Ammon's horn (tissue), 1 donor: ENCODE measurements around the gene HNF1A.

Experiments used
- DNase-seq: peaks from one replicate; pipeline ENCODE4 v3.0.0-alpha.2; 2016; ENCODE audit warnings: low spot score

HNF1A gene

DNA sequence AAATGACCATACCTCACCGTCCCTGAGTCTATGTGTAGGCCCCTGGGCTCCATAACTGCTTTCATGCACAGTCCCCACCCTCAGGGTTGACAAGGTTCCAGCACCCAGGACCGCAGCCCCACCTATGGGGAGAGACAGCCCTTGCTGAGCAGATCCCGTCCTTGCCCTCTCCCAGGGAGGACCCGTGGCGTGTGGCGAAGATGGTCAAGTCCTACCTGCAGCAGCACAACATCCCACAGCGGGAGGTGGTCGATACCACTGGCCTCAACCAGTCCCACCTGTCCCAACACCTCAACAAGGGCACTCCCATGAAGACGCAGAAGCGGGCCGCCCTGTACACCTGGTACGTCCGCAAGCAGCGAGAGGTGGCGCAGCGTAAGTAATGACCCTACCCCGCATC lies 10.3 kb downstream of the HNF1A start:
- DNase-seq, result no peak

DNA sequence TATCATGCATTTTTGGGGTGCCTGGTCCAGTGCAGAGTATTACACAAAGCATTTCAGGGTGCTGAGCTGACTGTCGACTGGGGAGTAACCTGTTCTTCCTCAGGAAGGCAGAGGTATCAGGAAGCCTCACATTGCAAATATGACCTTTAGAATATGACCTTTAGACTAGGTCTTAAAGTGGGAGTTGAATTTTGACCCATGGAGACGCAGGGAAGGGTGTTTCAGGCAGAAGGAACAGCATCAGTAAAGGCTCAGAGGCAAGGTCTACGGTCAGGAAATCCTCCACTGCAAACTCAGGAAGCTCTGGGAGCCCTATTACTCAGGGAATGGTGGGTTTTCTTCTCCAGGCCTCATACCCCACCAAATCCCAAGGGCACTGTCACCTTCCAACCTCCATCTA lies 11.3 kb downstream of the HNF1A start:
- no peak for DNase-seq

DNA sequence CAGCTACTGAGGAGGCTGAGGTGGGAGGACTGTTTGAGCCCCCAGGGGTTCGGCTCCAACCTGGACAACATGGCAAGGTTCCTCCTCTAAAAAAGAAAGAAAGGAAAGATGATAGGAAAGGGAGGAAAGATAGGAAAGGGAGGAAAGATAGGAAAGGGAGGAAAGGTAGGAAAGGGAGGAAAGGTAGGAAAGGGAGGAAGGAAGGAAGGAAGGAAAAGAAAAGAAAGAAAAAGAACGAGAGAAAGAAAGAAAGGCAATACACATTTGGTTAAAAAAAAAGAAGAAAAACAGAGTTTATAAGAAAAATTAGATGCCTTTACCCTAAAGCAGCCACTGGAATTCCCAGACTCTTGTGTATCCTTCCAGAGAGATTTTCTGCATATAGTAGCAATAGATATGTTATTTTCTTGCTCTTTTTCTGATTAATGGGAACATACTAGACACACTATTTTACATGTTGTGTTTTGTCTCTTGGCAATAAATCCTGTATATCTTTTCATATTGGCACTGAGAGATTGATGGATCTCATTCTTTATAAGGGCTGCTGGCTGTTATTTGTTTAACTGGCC lies 12.2 kb downstream of the HNF1A start:
- DNase-seq, result no peak

DNA sequence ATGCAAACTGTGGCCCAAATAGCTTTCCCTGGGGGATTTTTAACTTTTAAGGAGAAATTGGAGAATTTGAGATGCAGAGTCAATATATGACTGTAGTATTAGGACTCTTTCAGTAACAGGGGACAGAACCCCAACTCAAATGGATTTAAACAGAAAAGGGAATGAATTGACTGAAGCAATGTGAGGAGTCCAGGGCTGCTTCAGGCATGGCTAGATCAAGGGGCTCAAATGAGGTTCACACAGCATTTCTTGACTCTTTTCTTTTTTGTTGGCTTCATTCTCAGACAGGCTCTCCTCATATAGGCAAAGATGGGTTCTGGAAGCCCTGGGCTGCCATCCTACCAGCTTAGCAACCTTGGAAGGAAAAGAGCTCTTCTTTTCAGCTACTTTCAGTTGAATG lies 13.6 kb downstream of the HNF1A start:
- DNase-seq, result no peak

- no peak for DNase-seq
Measured at GRCh38 chr12:120992989-120993388, 14.6 kb downstream of the HNF1A start.

- DNase-seq, result no peak
Measured at GRCh38 chr12:120993496-120993895, 15.2 kb downstream of the HNF1A start.

GRCh38 chr12:120994059-120994458 lies 15.7 kb downstream of the HNF1A start:
- DNase-seq, result no peak

- no peak for DNase-seq
Measured at GRCh38 chr12:120994589-120995337, 16.4 kb downstream of the HNF1A start.

- DNase-seq, result no peak
Measured at GRCh38 chr12:120996133-120996746, 17.9 kb downstream of the HNF1A start.

DNA sequence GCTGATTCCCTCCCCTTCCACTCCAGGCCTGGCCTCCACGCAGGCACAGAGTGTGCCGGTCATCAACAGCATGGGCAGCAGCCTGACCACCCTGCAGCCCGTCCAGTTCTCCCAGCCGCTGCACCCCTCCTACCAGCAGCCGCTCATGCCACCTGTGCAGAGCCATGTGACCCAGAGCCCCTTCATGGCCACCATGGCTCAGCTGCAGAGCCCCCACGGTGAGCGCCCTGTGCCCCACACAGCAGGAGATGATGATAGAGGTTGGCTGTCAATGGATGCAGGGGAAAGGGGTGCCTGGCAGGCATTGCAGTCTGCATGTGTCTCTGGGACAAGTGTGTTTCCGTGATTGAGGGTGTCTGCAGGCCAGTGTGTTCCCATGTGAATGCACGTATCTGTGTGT lies 19.1 kb downstream of the HNF1A start:
- no peak for DNase-seq

- DNase-seq, result no peak
Measured at GRCh38 chr12:120998435-120998834, 20.1 kb downstream of the HNF1A start.

DNA sequence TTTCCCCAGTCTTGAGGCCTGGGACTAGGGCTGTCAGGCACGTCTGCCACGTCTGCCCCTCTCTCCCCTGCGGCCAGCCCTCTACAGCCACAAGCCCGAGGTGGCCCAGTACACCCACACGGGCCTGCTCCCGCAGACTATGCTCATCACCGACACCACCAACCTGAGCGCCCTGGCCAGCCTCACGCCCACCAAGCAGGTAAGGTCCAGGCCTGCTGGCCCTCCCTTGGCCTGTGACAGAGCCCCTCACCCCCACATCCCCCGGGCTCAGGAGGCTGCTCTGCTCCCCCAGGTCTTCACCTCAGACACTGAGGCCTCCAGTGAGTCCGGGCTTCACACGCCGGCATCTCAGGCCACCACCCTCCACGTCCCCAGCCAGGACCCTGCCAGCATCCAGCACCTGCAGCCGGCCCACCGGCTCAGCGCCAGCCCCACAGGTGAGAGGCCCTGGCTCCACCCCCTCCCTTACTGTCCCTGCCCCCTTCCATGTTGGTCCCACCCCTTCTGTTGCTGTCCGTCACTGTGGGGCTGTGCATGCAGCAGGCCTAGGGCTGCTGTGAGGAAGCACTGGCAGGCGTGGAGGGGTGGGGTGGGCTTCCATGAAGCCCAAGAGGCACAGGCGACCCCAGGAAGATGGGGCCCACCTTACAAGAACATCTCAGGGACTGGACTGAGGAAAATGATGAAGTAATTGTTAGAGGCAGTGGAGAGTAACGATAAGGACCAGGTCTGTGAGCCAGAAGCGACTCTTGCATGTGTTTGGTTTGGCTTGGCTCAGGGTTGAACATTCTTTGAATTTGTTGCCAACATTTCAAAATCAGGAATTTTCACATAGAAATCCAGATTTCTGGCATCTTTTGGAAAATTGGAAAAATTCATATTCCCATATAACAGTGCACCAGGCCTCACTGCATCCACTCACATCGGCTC lies 21.1 kb downstream of the HNF1A start:
- DNase-seq, result no peak

GRCh38 chr12:121000530-121000929 lies 22.2 kb downstream of the HNF1A start:
- DNase-seq, result no peak

- DNase-seq, result no peak
Measured at GRCh38 chr12:121001060-121001459, 22.7 kb downstream of the HNF1A start.

GRCh38 chr12:121001841-121002483 lies 23.6 kb downstream of the HNF1A start:
- DNase-seq, result no peak

DNA sequence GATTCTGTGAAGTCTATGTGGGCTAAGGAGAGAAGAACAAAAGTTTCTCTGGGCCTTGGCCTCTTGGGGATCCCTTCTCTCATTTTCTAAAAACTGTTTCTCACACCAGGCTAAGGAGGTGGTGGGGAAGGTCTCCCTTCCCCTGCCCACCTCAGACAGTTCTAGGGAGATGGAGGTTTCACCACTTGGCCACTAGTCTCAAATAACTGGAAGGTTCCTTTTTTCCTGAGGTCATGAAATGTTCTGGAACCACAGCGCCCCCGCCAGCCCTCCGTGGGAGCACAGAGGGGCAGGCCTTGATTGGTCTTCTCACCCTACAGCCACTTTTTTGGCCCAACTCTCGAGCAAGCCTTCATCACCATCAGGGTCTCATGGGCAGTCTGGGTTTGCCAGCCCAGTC lies 25.3 kb downstream of the HNF1A start:
- no peak for DNase-seq

DNA sequence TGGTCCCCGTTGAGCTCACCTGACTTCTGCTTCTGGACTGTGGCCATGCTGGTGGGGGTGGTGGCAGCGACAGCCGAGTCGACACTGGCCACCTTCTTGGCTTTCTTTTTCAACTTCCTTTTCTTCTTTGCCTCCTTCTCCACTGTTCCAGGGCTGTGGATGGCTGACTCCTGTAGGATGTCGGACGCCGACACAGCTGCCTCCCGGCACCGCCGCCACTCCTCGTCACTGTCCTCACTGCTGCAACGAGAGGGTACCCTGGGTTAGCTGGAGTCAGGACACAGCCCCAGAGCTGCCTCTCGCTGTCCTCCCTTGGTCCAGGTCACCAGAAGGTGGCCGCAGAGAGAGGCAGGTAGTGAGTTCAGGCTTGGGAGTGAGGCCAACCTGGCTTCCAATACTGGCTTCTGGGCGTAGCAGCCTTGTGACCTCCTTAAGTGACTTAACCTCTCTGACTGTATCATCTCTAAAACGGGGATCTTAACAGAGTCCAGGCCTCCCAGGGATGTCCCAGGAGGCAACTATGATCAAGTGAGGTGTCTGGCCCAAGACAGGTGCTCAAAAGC lies 26.0 kb downstream of the HNF1A start:
- DNase-seq, result no peak

- DNase-seq, result peak; percentile 27
Measured at GRCh38 chr12:121005346-121005815, 27.0 kb downstream of the HNF1A start.

DNA sequence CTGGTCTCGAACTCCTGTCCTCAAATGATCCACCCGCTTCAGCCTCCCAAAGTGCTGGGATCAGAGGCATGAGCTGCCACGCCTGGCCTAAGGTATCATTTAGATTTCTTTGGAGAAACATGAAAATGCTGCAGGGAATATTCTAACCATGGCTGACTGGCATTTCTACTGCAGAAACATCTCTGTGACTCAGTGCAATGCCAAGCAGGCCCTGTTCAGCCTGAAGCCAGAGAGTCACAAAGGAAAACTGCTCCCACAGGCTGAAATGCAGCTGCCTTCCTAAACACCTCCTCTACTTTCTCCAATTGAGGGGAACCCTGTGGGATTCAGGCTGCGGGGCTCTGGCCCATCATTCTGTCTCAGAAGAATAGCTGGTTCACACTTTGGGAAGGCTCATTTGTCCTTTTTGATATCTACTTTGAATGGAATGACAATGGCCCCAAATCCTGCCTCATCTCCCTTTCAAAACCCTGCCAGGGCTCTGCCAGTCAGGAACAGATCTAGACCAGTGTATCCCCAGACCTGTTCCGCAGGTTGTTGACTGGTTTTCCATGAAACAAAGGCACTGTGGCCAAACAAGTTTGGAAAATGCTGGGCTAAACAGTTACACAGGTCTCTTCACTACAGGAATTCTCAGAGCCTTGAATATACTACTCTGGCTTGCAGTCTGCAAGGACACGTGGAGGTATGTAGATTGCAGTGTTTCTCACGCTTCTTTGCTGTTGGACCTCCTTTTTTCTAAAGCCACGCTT lies 30.2 kb downstream of the HNF1A start:
- no peak for DNase-seq

DNA sequence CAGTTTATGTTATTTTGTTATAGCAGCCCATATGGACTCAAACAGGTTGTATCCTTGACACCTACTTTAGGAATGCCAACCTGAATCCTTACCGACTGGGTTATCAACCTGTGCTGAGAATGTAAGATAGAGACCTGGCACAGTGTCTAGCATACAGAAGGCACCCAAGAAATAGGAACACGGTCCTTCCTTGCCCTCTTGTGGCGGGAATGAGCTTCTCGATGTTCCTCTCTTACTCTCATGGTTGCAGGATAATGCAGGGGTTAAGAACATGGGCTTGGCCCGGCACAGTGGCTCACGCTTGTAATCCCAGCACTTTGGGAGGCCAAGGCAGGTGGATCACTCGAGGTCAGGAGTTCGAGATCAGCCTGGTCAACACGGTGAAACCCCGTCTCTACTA lies 31.4 kb downstream of the HNF1A start:
- peak; percentile 17 for DNase-seq

DNA sequence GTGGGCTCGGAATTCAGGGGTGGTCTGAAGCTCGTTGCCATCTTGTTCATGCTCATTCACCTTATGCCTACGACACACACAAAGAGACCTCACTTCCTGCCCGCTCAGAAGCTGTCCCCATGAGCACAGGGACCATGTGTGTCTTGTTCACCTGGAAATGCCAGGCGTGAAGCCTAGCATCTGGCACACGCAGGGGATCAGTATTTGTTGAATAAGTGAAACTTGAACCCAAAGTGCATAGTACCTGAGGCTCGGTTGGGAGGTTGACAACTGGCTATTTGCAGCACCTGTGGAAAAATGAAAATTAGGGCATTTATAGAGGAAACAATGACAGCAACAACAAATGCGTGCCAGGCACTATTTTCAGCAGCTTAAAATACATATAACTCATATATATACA lies 32.5 kb downstream of the HNF1A start:
- no peak for DNase-seq
